HS-27A (cell line): Measurements from ENCODE around the gene MOB3C.

Source experiments
- DNase-seq: peaks from one replicate; pipeline ENCODE4 v3.0.0-alpha.2; 2012; ENCODE audit warnings: low read depth, missing footprints

MOB3C gene

GRCh38 chr1:46605232-46605631, 11.4 kb downstream of the MOB3C start:
- DNase-seq: no peak

DNA sequence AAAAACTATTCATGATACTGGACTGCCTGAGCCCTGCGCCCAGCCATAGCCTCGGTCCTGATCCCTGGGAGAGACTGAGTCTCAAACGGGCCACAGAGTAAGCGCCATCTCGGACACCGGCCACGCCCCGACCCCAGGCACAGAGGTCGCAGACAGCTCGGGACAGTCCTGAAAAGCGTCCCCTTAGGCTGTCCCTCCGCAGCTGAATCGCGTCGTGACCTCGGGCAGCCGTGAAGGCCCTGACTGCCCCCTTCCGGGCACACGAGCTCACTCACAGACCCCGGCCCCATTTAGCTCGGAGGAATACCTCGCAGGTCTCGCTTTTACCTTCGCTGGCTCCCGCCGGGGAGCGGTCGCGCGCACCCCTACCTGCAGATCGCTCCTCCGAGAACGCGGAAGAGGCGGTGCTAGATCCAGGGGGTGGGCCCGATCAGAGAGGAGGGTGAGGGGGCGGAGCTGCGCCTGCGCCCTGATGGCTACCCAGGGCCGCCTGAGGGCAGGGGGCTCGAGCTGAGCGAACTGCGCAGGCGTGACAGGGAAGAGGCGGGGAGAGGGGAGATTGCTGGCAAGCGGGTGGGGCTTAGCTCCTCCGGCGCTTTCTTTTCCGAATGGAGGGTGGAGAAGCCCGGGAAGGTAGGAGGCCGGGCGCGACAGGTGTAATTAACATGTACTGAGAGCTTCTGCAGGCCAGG, 12.6 kb downstream of the MOB3C start, which contains the start of gene MKNK1:
Gene MKNK1 (minus strand): TSS at position 411 of the 692 bp plus-strand sequence. CDS start 20,941 bp downstream, outside the sequence.
- peak; percentile 84 for DNase-seq

- DNase-seq: no peak
Observed at GRCh38 chr1:46603481-46603857, 13.1 kb downstream of the MOB3C start.

- DNase-seq: no peak
Observed at GRCh38 chr1:46601257-46602007, 15.2 kb downstream of the MOB3C start.

DNA sequence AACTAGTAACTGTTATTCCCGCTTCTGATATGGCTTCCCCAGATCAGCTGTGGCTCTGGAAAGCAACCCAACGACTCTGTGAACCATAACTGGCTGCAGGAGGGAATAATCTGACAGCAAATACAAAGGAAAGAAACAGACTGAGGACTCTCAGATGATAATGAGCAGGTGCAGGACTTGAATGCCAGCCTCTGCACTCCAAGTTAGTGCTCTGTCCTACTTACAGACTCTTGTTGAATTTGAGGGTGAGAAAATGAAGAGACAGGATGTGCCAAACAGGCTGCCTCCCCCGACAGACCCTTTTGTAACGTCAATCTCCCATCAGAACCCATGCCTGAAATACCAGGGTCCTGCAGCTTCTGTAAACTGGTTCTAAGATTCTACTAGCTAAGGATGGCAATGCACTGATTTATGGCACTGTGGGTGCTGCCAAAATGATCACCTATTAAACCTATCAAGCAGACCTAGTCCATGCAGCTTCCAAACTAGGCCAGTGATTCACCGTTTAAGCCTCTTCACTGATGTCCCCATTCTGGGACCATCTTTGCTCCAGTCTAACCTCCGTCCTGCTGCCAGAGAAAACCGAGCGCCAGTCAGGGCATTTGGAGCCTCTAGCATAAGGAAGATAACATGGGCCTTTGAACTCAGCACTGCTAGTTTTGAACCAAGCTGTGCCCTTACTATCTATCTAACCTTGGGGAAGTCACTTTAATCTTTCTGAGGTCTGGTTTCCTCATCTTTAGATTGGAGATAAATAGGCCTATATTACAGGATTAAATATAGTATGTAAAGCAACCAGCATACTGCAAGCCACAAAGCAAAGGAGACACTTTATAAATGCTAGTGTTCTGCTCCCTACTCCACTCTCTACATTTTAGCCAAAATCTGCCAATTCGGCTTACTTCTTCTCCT, 17.3 kb downstream of the MOB3C start:
- no peak for DNase-seq

DNA sequence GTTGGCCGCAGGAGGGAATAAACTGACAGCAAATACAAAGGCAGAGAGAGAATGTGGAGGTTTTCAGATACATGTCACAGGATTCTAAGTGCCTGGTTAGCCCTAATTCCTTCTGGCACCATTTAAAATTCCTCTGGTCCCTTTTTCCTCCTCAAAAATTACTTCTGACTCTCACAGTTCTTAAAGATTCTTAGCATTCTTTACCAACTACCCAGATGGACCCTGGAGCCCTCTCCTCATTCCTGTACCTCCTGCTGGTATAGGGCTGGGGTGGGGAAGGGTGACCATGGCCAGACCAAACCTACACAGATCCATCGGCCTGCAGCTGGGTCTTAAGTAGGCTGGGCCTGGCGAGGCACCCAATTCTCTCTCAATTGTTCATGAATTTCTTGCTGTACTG, 19.8 kb downstream of the MOB3C start:
- DNase-seq: no peak

GRCh38 chr1:46596036-46596435, 20.6 kb downstream of the MOB3C start:
- DNase-seq: no peak

- DNase-seq: no peak
Observed at GRCh38 chr1:46595127-46595526, 21.5 kb downstream of the MOB3C start.

GRCh38 chr1:46594063-46594462, 22.5 kb downstream of the MOB3C start:
- DNase-seq: no peak

- DNase-seq: no peak
Observed at GRCh38 chr1:46592823-46593222, 23.8 kb downstream of the MOB3C start.

DNA sequence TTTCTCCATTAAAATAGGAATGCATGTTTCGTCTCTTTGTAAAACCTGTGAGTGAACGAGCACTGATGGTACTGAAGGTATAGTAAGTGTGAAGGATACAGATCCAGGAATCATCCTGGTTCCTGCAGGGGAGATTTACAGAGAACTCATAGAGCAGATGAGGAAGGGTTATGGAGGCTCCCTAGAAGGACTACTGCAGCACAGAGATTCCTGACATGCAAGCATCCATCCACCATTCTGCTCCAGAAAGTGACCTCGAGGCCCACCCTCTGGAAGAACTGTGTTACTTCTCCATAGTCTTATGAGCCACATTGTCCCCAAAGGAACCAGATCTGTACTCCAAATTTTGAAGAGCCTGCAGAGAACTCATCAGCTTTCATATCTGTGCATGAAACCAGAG, 27.1 kb downstream of the MOB3C start:
- no peak for DNase-seq

- no peak for DNase-seq
Observed at GRCh38 chr1:46587069-46587468, 29.5 kb downstream of the MOB3C start.

GRCh38 chr1:46585312-46585938, 31.2 kb downstream of the MOB3C start:
- DNase-seq: no peak

- DNase-seq: no peak
Observed at GRCh38 chr1:46583494-46583893, 33.1 kb downstream of the MOB3C start.

GRCh38 chr1:46582972-46583371, 33.6 kb downstream of the MOB3C start:
- no peak for DNase-seq

- no peak for DNase-seq
Observed at GRCh38 chr1:46581681-46582455, 34.7 kb downstream of the MOB3C start.

DNA sequence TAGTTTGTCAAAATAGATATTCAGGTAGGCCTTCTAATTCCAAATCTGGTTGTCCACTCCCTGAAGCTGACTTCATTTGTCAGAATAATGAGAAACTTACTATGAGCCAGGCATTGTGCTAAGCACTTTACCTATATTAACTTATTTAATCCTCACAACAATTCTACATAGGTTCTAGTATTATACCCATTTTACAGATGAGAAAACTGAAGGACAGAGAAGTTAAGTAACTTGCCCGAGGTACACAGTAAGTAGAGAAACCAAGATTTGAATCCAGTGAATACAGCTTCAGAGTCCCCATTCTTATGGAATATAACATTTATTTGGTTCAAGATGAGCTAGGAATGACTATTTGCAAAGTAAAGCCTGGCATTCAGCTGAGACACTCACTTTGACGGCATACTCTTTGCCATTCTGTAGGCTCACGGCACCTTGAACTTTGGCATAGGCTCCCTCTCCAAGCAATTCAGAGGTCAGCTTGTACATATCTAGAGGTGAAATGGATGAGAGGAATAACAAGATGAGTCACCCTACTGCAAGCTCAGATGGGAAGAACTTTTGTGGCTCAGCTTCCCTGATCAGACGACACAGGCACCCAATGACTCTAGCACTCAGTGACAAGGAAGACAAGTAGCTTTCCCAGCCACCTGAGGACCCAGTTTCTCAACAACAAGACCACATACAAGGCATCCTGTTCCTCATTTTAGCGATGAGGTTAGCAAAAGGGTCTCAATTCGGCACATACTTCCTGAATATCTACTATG, 36.3 kb downstream of the MOB3C start:
- no peak for DNase-seq

DNA sequence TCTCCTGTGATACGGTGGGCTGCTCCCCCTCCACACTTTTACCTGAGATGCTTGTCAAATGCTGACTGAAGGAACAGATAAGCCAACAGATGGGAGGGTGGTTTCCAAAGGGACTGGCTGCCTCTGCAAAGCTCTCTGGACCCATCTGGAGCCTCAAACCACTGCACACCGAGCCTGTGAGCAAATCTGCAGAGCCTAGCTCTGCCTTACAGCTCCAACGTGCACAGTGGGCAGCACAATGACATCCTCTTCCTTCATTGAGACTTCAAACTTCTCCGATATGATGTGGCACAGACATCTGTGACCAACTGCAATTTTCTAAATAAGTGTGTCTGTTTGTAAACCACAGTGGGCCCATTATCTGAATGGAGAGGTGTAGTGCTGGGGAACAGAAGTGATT, 38.9 kb downstream of the MOB3C start:
- DNase-seq: no peak

DNA sequence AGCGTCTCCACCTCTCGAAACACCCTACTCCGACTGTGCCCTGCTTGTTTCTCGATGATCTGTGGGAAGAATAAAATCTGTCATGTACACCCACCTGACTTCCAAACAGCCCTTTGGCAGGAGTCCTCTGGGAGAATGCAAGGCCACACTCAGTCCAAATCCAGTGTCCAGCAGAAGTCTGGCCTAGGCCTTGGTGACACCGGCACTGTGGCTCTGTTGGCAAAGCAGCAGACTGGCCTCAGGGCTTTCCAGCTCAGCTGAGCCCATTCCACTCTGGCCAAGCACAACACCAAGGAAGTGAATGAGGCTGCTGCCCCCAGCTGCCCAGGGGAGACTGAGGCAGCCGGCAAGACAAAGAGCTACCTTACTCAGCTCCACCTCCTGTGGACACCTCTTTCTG, 40.0 kb downstream of the MOB3C start:
- no peak for DNase-seq

- no peak for DNase-seq
Observed at GRCh38 chr1:46575778-46576177, 40.8 kb downstream of the MOB3C start.

GRCh38 chr1:46575300-46575699, 41.3 kb downstream of the MOB3C start:
- DNase-seq: no peak
